GM21619 (cell line): ENCODE results near the gene CENPS.
"Not testable (repeated sequence)": the region's sequence is repeated elsewhere in the genome, so short reads cannot be mapped to it uniquely, and the experiment has no call there.

ENCODE experiments used
- ATAC-seq: cut with Tn5 transposase; IDR thresholded peaks from one replicate; pipeline ENCODE4 v1.9.1; 2021; ENCODE audit not compliant: unreplicated experiment

The CENPS gene

GRCh38 chr1:10418741-10419140 lies 11.5 kb upstream of the CENPS start:
- not testable (repeated sequence) for ATAC-seq

- no peak for ATAC-seq
These were observed 10.9 kb upstream of the CENPS start for GRCh38 chr1:10419351-10419750.

GRCh38 chr1:10421637-10422036 lies 8.6 kb upstream of the CENPS start:
- no peak for ATAC-seq

GRCh38 chr1:10424034-10424433 lies 6.2 kb upstream of the CENPS start:
- ATAC-seq: no peak

- no peak for ATAC-seq
These were observed 5.6 kb upstream of the CENPS start for GRCh38 chr1:10424651-10425050.

GRCh38 chr1:10425826-10426534 lies 4.3 kb upstream of the CENPS start:
- ATAC-seq: not testable (repeated sequence)

GRCh38 chr1:10426535-10426848 lies 3.7 kb upstream of the CENPS start:
- ATAC-seq: not testable (repeated sequence)

- ATAC-seq: no peak
These were observed 1.2 kb upstream of the CENPS start for GRCh38 chr1:10428984-10429383.

GRCh38 chr1:10429868-10430215 lies 391 bp upstream of the CENPS start:
- peak; percentile 3 for ATAC-seq

- ATAC-seq: no peak
These were observed 967 bp downstream of the CENPS start for GRCh38 chr1:10431070-10431730.

- no peak for ATAC-seq
These were observed 2.9 kb downstream of the CENPS start for GRCh38 chr1:10432910-10433700.

GRCh38 chr1:10433790-10434189 lies 3.6 kb downstream of the CENPS start:
- no peak for ATAC-seq

GRCh38 chr1:10434590-10434989 lies 4.4 kb downstream of the CENPS start:
- no peak for ATAC-seq

- no peak for ATAC-seq
These were observed 6.8 kb downstream of the CENPS start for GRCh38 chr1:10437052-10437451.

GRCh38 chr1:10438677-10439163 lies 8.5 kb downstream of the CENPS start:
- ATAC-seq: no peak

- ATAC-seq: no peak
These were observed 10.1 kb downstream of the CENPS start for GRCh38 chr1:10440305-10440704.

GRCh38 chr1:10440794-10441193 lies 10.6 kb downstream of the CENPS start:
- no peak for ATAC-seq

- ATAC-seq: no peak
These were observed 14.0 kb downstream of the CENPS start for GRCh38 chr1:10444248-10444647.

- ATAC-seq: no peak
These were observed 14.7 kb downstream of the CENPS start for GRCh38 chr1:10444795-10445397.

- ATAC-seq: no peak
These were observed 16.7 kb downstream of the CENPS start for GRCh38 chr1:10446790-10447422.

- ATAC-seq: no peak
These were observed 19.5 kb downstream of the CENPS start, which contains the start of gene CORT for GRCh38 chr1:10449751-10450150. CORT (plus strand) TSS chr1:10450031; CDS start chr1:10450224, 193 bp downstream.
